Measurements from ENCODE around the gene OXSR1. TPM values are rescaled to one million over a fixed set of nuclear protein-coding genes. Genes with fewer than 3 reads are reported as not detected.
"Not testable (repeated sequence)": the region's sequence is repeated elsewhere in the genome, so short reads cannot be mapped to it uniquely, and the experiment has no call there.

The OXSR1 gene
- total RNA-seq, 1 donor from 2014 or later, result 12.1 TPM

- DNase-seq (ENCODE audit: low spot score), result no peak
- ATAC-seq, result peak; percentile 79
Measured at GRCh38 chr3:38265604-38266307, 100.4 kb downstream of the OXSR1 start, which contains the start of gene SLC22A13. Gene SLC22A13 (plus strand): TSS chr3:38265812. CDS start chr3:38265861, 49 bp downstream.

GRCh38 chr3:38266810-38267209, 101.5 kb downstream of the OXSR1 start:
- ATAC-seq, result no peak
- no peak for DNase-seq (ENCODE audit: low spot score)

- ATAC-seq (no peak), DNase-seq (ENCODE audit: low spot score) (no peak)
Measured at GRCh38 chr3:38267662-38268061, 102.3 kb downstream of the OXSR1 start.

- no peak for ATAC-seq
- DNase-seq (ENCODE audit: low spot score), result no peak
Measured at GRCh38 chr3:38268087-38268486, 102.8 kb downstream of the OXSR1 start.

GRCh38 chr3:38268522-38268921, 103.2 kb downstream of the OXSR1 start:
- no peak for DNase-seq (ENCODE audit: low spot score)
- no peak for ATAC-seq

GRCh38 chr3:38270606-38271005, 105.3 kb downstream of the OXSR1 start:
- DNase-seq (ENCODE audit: low spot score) (no peak), ATAC-seq (no peak)

GRCh38 chr3:38271553-38271952, 106.2 kb downstream of the OXSR1 start:
- DNase-seq (ENCODE audit: low spot score) (no peak), ATAC-seq (no peak)

- DNase-seq (ENCODE audit: low spot score), result no peak
- peak; percentile 54 for ATAC-seq
Measured at GRCh38 chr3:38274864-38275649, 109.7 kb downstream of the OXSR1 start.

GRCh38 chr3:38275658-38276057, 110.3 kb downstream of the OXSR1 start:
- DNase-seq (ENCODE audit: low spot score) (no peak), ATAC-seq (no peak)

GRCh38 chr3:38276081-38276916, 111.0 kb downstream of the OXSR1 start:
- DNase-seq (ENCODE audit: low spot score) (no peak), ATAC-seq (no peak)

- no peak for ATAC-seq
- DNase-seq (ENCODE audit: low spot score), result no peak
Measured at GRCh38 chr3:38276917-38277630, 111.7 kb downstream of the OXSR1 start.

GRCh38 chr3:38278841-38279240, 113.5 kb downstream of the OXSR1 start:
- no peak for ATAC-seq
- DNase-seq (ENCODE audit: low spot score), result no peak

GRCh38 chr3:38281895-38282686, 116.8 kb downstream of the OXSR1 start, which contains the start of gene SLC22A14:
Gene SLC22A14 (plus strand): TSS chr3:38282294. CDS start chr3:38306027, 23,733 bp downstream.
- no peak for ATAC-seq
- DNase-seq (ENCODE audit: low spot score), result no peak

- no peak for ATAC-seq
- no peak for DNase-seq (ENCODE audit: low spot score)
Measured at GRCh38 chr3:38283810-38284755, 118.7 kb downstream of the OXSR1 start.

GRCh38 chr3:38284756-38285150, 119.4 kb downstream of the OXSR1 start:
- no peak for DNase-seq (ENCODE audit: low spot score)
- no peak for ATAC-seq

- DNase-seq (ENCODE audit: low spot score); ATAC-seq: not testable (repeated sequence)
Measured at GRCh38 chr3:38289286-38290217, 124.2 kb downstream of the OXSR1 start.

- DNase-seq (ENCODE audit: low spot score); ATAC-seq: not testable (repeated sequence)
Measured at GRCh38 chr3:38297053-38297452, 131.7 kb downstream of the OXSR1 start.
